Activated CD8-positive, alpha-beta memory T cell treated with anti-CD3 and anti-CD28 coated beads for 36 hours (primary cell): Measurements from ENCODE around the gene PROC. TPM values are rescaled to one million over a fixed set of nuclear protein-coding genes. Genes with fewer than 3 reads are reported as not detected.

Source experiments
- CTCF ChIA-PET: fragments of 350-600 bp; sonication (Branson Sonifier 250); formaldehyde crosslinking; loops from one replicate; lab custom pipeline; 2021; ENCODE audit warnings: antibody characterized with exemption; lab: Charles Lee
- POLR2A ChIA-PET: fragments of 350-600 bp; sonication (Branson Sonifier 250); formaldehyde crosslinking; loops from one replicate; lab custom pipeline; 2021; ENCODE audit warnings: antibody characterized with exemption; lab: Charles Lee
- total RNA-seq, 2 experiments: library from RNA; stranded (reverse); gene quantifications; one replicate each; pipeline ENCODE4 v1.2.3, GENCODE V29; 2021

The PROC gene
- total RNA-seq, 2 experiments from 2014 or later, result 0.36 TPM; not detected in 1

- POLR2A ChIA-PET, result interaction anchor here (0.6 kb wide), 1 partner anchor 600 kb away, joined by 3 read pairs; no protein-coding TSS in a partner anchor
- CTCF ChIA-PET, result interaction anchor here (0.7 kb wide), 1 partner anchor 33 kb away, joined by 3 read pairs; no protein-coding TSS in a partner anchor
Observed at GRCh38 chr2:127422559-127423477, 4.6 kb downstream of the PROC start.

GRCh38 chr2:127423478-127423843 is 5.2 kb downstream of the PROC start:
- POLR2A ChIA-PET, result no interaction called here
- CTCF ChIA-PET, result interaction anchor here (0.7 kb wide), 1 partner anchor 32 kb away, joined by 3 read pairs; no protein-coding TSS in a partner anchor

GRCh38 chr2:127423880-127424279 is 5.7 kb downstream of the PROC start:
- CTCF ChIA-PET, result no interaction called here
- POLR2A ChIA-PET, result interaction anchor here (0.7 kb wide), 1 partner anchor 605 kb away, joined by 4 read pairs; no protein-coding TSS in a partner anchor

- CTCF ChIA-PET, result no interaction called here
- POLR2A ChIA-PET, result interaction anchor here (0.7 kb wide), 1 partner anchor 604 kb away, joined by 4 read pairs; no protein-coding TSS in a partner anchor
Observed at GRCh38 chr2:127424598-127425520, 6.6 kb downstream of the PROC start.

GRCh38 chr2:127425540-127426490 is 7.6 kb downstream of the PROC start:
- ChIA-PET POLR2A (no interaction called here), CTCF (no interaction called here)

- POLR2A ChIA-PET, result no interaction called here
- CTCF ChIA-PET, result no interaction called here
Observed at GRCh38 chr2:127426501-127427354, 8.5 kb downstream of the PROC start.

GRCh38 chr2:127427376-127428056 is 9.3 kb downstream of the PROC start:
- CTCF ChIA-PET, result no interaction called here
- POLR2A ChIA-PET, result no interaction called here

- ChIA-PET POLR2A (no interaction called here), CTCF (interaction anchor here (1.1 kb wide), 1 partner anchor 13 kb away, joined by 3 read pairs; no protein-coding TSS in a partner anchor)
Observed at GRCh38 chr2:127428057-127428814, 10.0 kb downstream of the PROC start.

- ChIA-PET POLR2A (no interaction called here), CTCF (interaction anchor here (1.1 kb wide), 1 partner anchor 13 kb away, joined by 3 read pairs; no protein-coding TSS in a partner anchor)
Observed at GRCh38 chr2:127428815-127429109, 10.5 kb downstream of the PROC start.

GRCh38 chr2:127429291-127429690 is 11.1 kb downstream of the PROC start:
- POLR2A ChIA-PET, result no interaction called here
- CTCF ChIA-PET, result interaction anchor here (1.1 kb wide), 1 partner anchor 14 kb away, joined by 3 read pairs; no protein-coding TSS in a partner anchor

- CTCF ChIA-PET, result interaction anchor here (1.1 kb wide), 1 partner anchor 14 kb away, joined by 3 read pairs; no protein-coding TSS in a partner anchor
- POLR2A ChIA-PET, result no interaction called here
Observed at GRCh38 chr2:127429844-127430425, 11.7 kb downstream of the PROC start.

GRCh38 chr2:127431408-127432023 is 13.3 kb downstream of the PROC start:
- POLR2A ChIA-PET, result no interaction called here
- CTCF ChIA-PET, result interaction anchor here (0.6 to 1.1 kb wide), 2 partner anchors 15 to 37 kb away, joined by 3 read pairs; no protein-coding TSS in a partner anchor

- POLR2A ChIA-PET, result no interaction called here
- CTCF ChIA-PET, result no interaction called here
Observed at GRCh38 chr2:127434515-127434914, 16.3 kb downstream of the PROC start.

GRCh38 chr2:127437056-127437455 is 18.8 kb downstream of the PROC start:
- POLR2A ChIA-PET, result no interaction called here
- CTCF ChIA-PET, result no interaction called here
